Measurements from ENCODE around the gene CDC42EP2. TPM values are rescaled to one million over a fixed set of nuclear protein-coding genes. Genes with fewer than 3 reads are reported as not detected.

CDC42EP2 gene
- total RNA-seq, 1 experiment from 2014 or later: 43.2 TPM

DNA sequence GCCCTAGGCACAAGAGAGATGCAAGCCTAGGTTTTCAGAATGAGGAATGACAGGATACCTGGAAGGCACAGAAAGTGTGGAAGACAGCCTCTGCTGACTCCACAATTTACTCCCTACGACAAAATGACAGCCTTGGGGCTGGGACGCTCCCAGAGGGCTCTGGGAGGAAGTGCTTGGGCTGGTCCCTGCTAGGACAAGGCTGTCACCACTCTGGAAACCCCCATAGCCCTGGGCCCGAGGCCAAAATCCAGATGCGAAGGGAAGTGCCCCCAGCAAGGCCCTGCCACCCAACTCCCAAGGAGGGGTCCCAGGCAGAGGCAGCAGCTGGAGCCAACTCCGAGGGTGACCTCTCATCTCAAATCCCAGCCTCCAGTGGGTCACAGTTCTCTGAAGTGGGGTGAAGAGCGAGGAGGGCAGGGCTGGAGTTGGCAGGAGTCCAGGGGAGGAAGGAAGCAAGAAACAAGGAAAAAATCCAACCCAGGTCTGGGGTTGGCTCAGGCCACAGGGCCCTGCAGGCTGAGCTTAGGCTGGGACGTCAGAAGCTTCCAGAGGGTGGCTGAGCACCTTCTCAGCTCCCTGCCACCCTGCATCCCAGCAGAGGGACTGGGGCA is 6.3 kb upstream of the CDC42EP2 start:
- H3K27ac Mint-ChIP-seq (ENCODE audit: unreplicated experiment): peak overlapping the region; percentile 11
- no peaks in the 10 kb centered on the region for H3K27me3 Mint-ChIP-seq (ENCODE audit: unreplicated experiment)
- H3K4me3 Mint-ChIP-seq (ENCODE audit: low read depth, unreplicated experiment): no peak overlapping the region

DNA sequence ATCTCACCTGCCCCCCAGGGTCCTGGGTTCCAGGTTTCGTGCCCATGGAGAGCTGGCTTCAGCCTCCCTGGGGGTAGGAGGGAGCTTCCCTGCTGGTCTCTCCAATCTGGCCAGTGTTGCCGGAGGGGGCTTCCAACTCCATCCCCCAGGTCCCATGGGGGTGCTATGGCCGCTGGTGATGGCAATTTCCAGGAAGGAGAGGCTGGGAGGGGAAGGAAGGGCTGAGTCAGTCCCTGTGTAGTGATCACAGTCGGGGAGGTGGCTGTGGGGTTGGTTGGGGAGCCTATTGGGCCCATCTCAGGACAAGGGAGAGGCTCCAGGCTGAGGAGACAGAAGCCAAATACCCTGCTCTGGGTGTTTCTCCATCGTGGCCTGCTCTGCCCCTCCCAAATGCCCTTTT is 5.7 kb upstream of the CDC42EP2 start:
- H3K27ac Mint-ChIP-seq (ENCODE audit: unreplicated experiment): peak overlapping the region; percentile 11
- BruUV-seq (replicated peaks): no TSS peak

More for the DNA sequence above, 6.3 kb upstream of the CDC42EP2 start:
- CTCF ChIA-PET: interaction anchor here (1.0 kb wide), 1 partner anchor 33 kb away, joined by 6 read pairs; no protein-coding TSS in a partner anchor
- Mint-ChIP-seq H3K4me1 (ENCODE audit: low read depth, unreplicated experiment) (peaks cover 44% of the 10 kb centered on the region), H3K9me3 (ENCODE audit: low read depth, unreplicated experiment) (no peaks in the 10 kb centered on the region), H3K36me3 (ENCODE audit: insufficient read depth, unreplicated experiment) (peaks cover 41% of the 10 kb centered on the region)
- intact Hi-C loops (cut with micrococcal nuclease; ENCODE audit: unreplicated experiment): no loop called here
- no TSS peak for BruUV-seq (replicated peaks)
- DNase-seq: peak; percentile 76
- TF ChIP-seq, protein P1, sequence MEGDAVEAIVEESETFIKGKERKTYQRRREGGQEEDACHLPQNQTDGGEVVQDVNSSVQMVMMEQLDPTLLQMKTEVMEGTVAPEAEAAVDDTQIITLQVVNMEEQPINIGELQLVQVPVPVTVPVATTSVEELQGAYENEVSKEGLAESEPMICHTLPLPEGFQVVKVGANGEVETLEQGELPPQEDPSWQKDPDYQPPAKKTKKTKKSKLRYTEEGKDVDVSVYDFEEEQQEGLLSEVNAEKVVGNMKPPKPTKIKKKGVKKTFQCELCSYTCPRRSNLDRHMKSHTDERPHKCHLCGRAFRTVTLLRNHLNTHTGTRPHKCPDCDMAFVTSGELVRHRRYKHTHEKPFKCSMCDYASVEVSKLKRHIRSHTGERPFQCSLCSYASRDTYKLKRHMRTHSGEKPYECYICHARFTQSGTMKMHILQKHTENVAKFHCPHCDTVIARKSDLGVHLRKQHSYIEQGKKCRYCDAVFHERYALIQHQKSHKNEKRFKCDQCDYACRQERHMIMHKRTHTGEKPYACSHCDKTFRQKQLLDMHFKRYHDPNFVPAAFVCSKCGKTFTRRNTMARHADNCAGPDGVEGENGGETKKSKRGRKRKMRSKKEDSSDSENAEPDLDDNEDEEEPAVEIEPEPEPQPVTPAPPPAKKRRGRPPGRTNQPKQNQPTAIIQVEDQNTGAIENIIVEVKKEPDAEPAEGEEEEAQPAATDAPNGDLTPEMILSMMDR (IDR thresholded peaks at IDR 0.05; ENCODE audit: unreplicated experiment): no peak

DNA sequence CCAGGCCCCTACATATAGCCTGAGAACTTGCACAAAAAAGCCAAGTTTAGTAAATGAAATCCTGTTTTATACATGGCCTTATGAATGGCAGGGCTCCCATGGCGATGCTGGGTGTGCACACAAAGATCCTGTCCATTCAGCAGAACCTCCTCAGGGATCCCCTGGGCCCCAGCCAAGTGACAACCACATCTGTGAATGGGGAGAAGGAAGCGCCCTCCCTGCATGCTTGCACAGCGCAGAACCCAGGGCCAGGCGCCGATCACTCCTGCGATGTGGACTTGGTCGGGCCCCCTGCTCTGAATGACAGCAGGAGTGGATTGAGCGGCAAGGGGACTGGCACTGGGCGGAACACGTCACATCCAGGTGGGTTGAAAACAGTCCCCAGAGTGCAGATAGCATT is 4.5 kb upstream of the CDC42EP2 start:
- TF ChIP-seq, protein P1 (IDR thresholded peaks at IDR 0.05; ENCODE audit: unreplicated experiment): no peak
- Mint-ChIP-seq H3K4me3 (ENCODE audit: low read depth, unreplicated experiment) (no peak overlapping the region), H3K27me3 (ENCODE audit: unreplicated experiment) (no peaks in the 10 kb centered on the region), H3K36me3 (ENCODE audit: insufficient read depth, unreplicated experiment) (peaks cover 53% of the 10 kb centered on the region), H3K4me1 (ENCODE audit: low read depth, unreplicated experiment) (peaks cover 49% of the 10 kb centered on the region), H3K27ac (ENCODE audit: unreplicated experiment) (no peak overlapping the region), H3K9me3 (ENCODE audit: low read depth, unreplicated experiment) (no peaks in the 10 kb centered on the region)
- no peak for DNase-seq
- intact Hi-C loops (cut with micrococcal nuclease; ENCODE audit: unreplicated experiment): no loop called here
- no TSS peak for BruUV-seq (replicated peaks)
- CTCF ChIA-PET: no interaction called here

More for the DNA sequence above, 5.7 kb upstream of the CDC42EP2 start:
- CTCF ChIA-PET: interaction anchor here (1.0 kb wide), 1 partner anchor 34 kb away, joined by 6 read pairs; no protein-coding TSS in a partner anchor
- peaks cover 49% of the 10 kb centered on the region for H3K4me1 Mint-ChIP-seq (ENCODE audit: low read depth, unreplicated experiment)
- TF ChIP-seq, protein P1 (IDR thresholded peaks at IDR 0.05; ENCODE audit: unreplicated experiment): no peak
- H3K36me3 Mint-ChIP-seq (ENCODE audit: insufficient read depth, unreplicated experiment): peaks cover 47% of the 10 kb centered on the region
- H3K4me3 Mint-ChIP-seq (ENCODE audit: low read depth, unreplicated experiment): no peak overlapping the region
- intact Hi-C loops (cut with micrococcal nuclease; ENCODE audit: unreplicated experiment): no loop called here
- no peaks in the 10 kb centered on the region for H3K27me3 Mint-ChIP-seq (ENCODE audit: unreplicated experiment)
- no peak for DNase-seq
- no peaks in the 10 kb centered on the region for H3K9me3 Mint-ChIP-seq (ENCODE audit: low read depth, unreplicated experiment)

DNA sequence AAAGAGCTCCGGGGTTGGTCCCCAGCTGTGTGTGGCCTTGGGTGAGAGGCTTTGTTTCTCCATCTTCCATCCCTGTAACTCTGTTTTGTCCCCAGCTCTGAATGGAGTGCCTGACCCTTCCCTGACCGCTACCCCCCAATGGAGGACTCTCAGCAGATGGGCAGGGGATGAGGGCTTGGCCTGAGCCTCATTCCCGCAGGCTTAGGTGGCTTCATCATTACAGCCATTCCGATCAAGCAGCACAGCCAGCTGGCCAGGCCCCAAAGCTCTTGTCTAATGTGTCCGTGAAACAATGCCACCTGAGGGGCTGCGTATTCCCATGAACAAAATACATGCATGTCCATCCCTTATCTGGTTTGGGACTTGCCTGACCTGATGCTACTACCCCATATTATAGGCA is 3.9 kb upstream of the CDC42EP2 start:
- Mint-ChIP-seq H3K4me3 (ENCODE audit: low read depth, unreplicated experiment) (no peak overlapping the region), H3K4me1 (ENCODE audit: low read depth, unreplicated experiment) (peaks cover 49% of the 10 kb centered on the region), H3K27me3 (ENCODE audit: unreplicated experiment) (no peaks in the 10 kb centered on the region), H3K9me3 (ENCODE audit: low read depth, unreplicated experiment) (no peaks in the 10 kb centered on the region), H3K36me3 (ENCODE audit: insufficient read depth, unreplicated experiment) (peaks cover 58% of the 10 kb centered on the region), H3K27ac (ENCODE audit: unreplicated experiment) (no peak overlapping the region)
- CTCF ChIA-PET: interaction anchor here (0.8 to 1.2 kb wide), 3 partner anchors 19 to 36 kb away, joined by 3 to 6 read pairs (median 4); no protein-coding TSS in a partner anchor
- intact Hi-C loops (cut with micrococcal nuclease; ENCODE audit: unreplicated experiment): no loop called here
- BruUV-seq (replicated peaks): no TSS peak
- TF ChIP-seq, protein P1 (IDR thresholded peaks at IDR 0.05; ENCODE audit: unreplicated experiment): no peak
- no peak for DNase-seq

All from Calu3 (cell line).